GM23338 (cell line): ENCODE measurements around the gene BTN1A1. TPM values are rescaled to one million over a fixed set of nuclear protein-coding genes. Genes with fewer than 3 reads are reported as not detected.

ENCODE experiments used
- ATAC-seq: fragments of 200-7000 bp; cut with Tn5 transposase; 3 replicates; pipeline ENCODE4 v1.9.1; 2020
- DNase-seq: peaks from one replicate; pipeline ENCODE4 v3.0.0-alpha.2; 2015; ENCODE audit warnings: low spot score
- H2AFZ ChIP-seq: fragments of 200-600 bp; sonication (generic); 2 replicates; pipeline ENCODE4 v1.8.0; 2016; ENCODE audit warnings: antibody characterized with exemption, mild to moderate bottlenecking, moderate library complexity
- H3F3A ChIP-seq: fragments of 200-600 bp; sonication (generic); replicated peaks from 2 replicates; pipeline ENCODE4 v1.8.0; 2017; ENCODE audit warnings: antibody characterized with exemption, mixed run types, low read depth
- H3K27ac ChIP-seq: fragments of 200-600 bp; sonication (generic); 2 replicates; pipeline ENCODE4 v1.6.1; 2016; ENCODE audit warnings: low read depth
- H3K27me3 ChIP-seq: fragments of 200-600 bp; sonication (generic); 2 replicates; pipeline ENCODE4 v1.8.0; 2016; ENCODE audit warnings: mild to moderate bottlenecking, mixed run types, moderate library complexity; ENCODE audit not compliant: insufficient read depth
- H3K36me3 ChIP-seq: fragments of 200-600 bp; sonication (generic); 2 replicates; pipeline ENCODE4 v1.8.0; 2016; ENCODE audit warnings: mild to moderate bottlenecking; ENCODE audit not compliant: insufficient read depth
- H3K4me1 ChIP-seq: fragments of 200-600 bp; sonication (generic); 2 replicates; pipeline ENCODE4 v1.8.0; 2016; ENCODE audit warnings: mild to moderate bottlenecking, moderate library complexity; ENCODE audit not compliant: insufficient read depth
- H3K4me2 ChIP-seq: fragments of 200-600 bp; sonication (generic); 2 replicates; pipeline ENCODE4 v1.7.1; 2017; ENCODE audit warnings: mixed run types
- H3K4me3 ChIP-seq: fragments of 200-600 bp; sonication (generic); 2 replicates; pipeline ENCODE4 v1.6.1; 2016; ENCODE audit warnings: mixed run types
- H3K79me2 ChIP-seq: fragments of 200-600 bp; sonication (generic); replicated peaks from 2 replicates; pipeline ENCODE4 v1.8.0; 2017; ENCODE audit warnings: mild to moderate bottlenecking; ENCODE audit not compliant: insufficient read depth
- H3K9me2 ChIP-seq: fragments of 200-600 bp; sonication (generic); 2 replicates; pipeline ENCODE4 v1.8.0; 2017; ENCODE audit not compliant: insufficient read depth
- H4K20me1 ChIP-seq: fragments of 200-600 bp; sonication (generic); replicated peaks from 2 replicates; pipeline ENCODE4 v1.8.0; 2017; ENCODE audit warnings: mild to moderate bottlenecking; ENCODE audit not compliant: insufficient read depth
- H3K27ac Mint-ChIP-seq: 2 replicates; pipeline ENCODE4 v1.8.0; 2020; ENCODE audit warnings: inconsistent platforms, mild to moderate bottlenecking, moderate library complexity, mixed read lengths
- H3K27me3 Mint-ChIP-seq: 3 replicates; pipeline ENCODE4 v1.8.0; 2022; ENCODE audit warnings: low read depth, mild to moderate bottlenecking, moderate library complexity, mixed read lengths, inconsistent platforms; ENCODE audit not compliant: insufficient read depth, poor library complexity
- H3K36me3 Mint-ChIP-seq: 3 replicates; pipeline ENCODE4 v1.8.0; 2021; ENCODE audit warnings: low read depth, mild to moderate bottlenecking, inconsistent platforms, moderate library complexity, mixed read lengths
- H3K4me1 Mint-ChIP-seq: 3 replicates; pipeline ENCODE4 v1.8.0; 2020; ENCODE audit warnings: mild to moderate bottlenecking, inconsistent platforms, mixed read lengths
- H3K4me3 Mint-ChIP-seq: 3 replicates; pipeline ENCODE4 v1.8.0; 2021; ENCODE audit warnings: moderate library complexity, mild to moderate bottlenecking, inconsistent platforms, mixed read lengths
- H3K9me3 Mint-ChIP-seq: 3 replicates; pipeline ENCODE4 v1.8.0; 2020; ENCODE audit warnings: moderate library complexity, mild to moderate bottlenecking, inconsistent platforms, mixed read lengths
- EZH2 ChIP-seq: fragments of 200-600 bp; sonication (generic); IDR thresholded peaks from one replicate; pipeline ENCODE4 v1.8.0; 2017; ENCODE audit warnings: antibody characterized with exemption, mild to moderate bottlenecking, low read depth; ENCODE audit not compliant: unreplicated experiment
- POLR2AphosphoS5 ChIP-seq: IDR thresholded peaks from 2 replicates; pipeline ENCODE4 v1.6.1; 2016; ENCODE audit warnings: antibody characterized with exemption, low read depth
- STAT1 ChIP-seq: IDR thresholded peaks from one replicate; pipeline ENCODE4 v1.6.1; 2016; ENCODE audit warnings: antibody characterized with exemption; ENCODE audit not compliant: unreplicated experiment
- ZNF114 ChIP-seq: fragments of 250-450 bp; sonication (Bioruptor Pico); IDR thresholded peaks from 2 replicates; pipeline ENCODE4 v1.5.0; 2020; ENCODE audit warnings: mild to moderate bottlenecking, moderate library complexity
- ZNF331 ChIP-seq: fragments of 250-450 bp; sonication (Bioruptor Pico); IDR thresholded peaks from 2 replicates; pipeline ENCODE4 v1.5.0; 2020; ENCODE audit warnings: low read depth, mild to moderate bottlenecking, moderate library complexity
- ZNF462 ChIP-seq: fragments of 250-450 bp; sonication (Bioruptor Pico); IDR thresholded peaks from 2 replicates; pipeline ENCODE4 v1.5.0; 2020; ENCODE audit warnings: mild to moderate bottlenecking, moderate library complexity
- polyA plus RNA-seq: library from polyadenylated mRNA; unstranded; fragments of >200 nt; fragmentation: Nextera tagmentation; extraction: Ambion mirVana; gene quantifications from 2 replicates; pipeline ENCODE4 v1.2.1, GENCODE V29; 2016
- total RNA-seq: library from RNA; depleted of rRNA; stranded (reverse); fragments of >200 nt; shearing (Covaris generic); gene quantifications from 2 replicates; pipeline ENCODE4 v1.2.3, GENCODE V29; 2014
- TF ChIP-seq, protein P1 (sequence below): IDR thresholded peaks from one replicate; pipeline ENCODE4 v1.6.1; 2018; ENCODE audit warnings: antibody characterized with exemption; ENCODE audit not compliant: unreplicated experiment
- TF ChIP-seq, protein P2 (sequence below), 2 experiments: fragments of 200-600 bp in 1 of 2; sonication (generic) in 1 of 2; conservative IDR thresholded peaks; 2 replicates each; pipeline versions ENCODE4 v1.5.1 to v1.6.1; 2016 to 2017; ENCODE audit warnings: antibody characterized with exemption in 2 of 2, low read depth in 2 of 2, mild to moderate bottlenecking in 2 of 2, moderate library complexity in 1 of 2

The BTN1A1 gene
- total and polyA plus RNA-seq, 2 experiments from 2014 or later = 0.13 to 0.38 TPM

- no peak for ATAC-seq
These were observed 9.8 kb upstream of the BTN1A1 start for GRCh38 chr6:26489996-26490964.

DNA sequence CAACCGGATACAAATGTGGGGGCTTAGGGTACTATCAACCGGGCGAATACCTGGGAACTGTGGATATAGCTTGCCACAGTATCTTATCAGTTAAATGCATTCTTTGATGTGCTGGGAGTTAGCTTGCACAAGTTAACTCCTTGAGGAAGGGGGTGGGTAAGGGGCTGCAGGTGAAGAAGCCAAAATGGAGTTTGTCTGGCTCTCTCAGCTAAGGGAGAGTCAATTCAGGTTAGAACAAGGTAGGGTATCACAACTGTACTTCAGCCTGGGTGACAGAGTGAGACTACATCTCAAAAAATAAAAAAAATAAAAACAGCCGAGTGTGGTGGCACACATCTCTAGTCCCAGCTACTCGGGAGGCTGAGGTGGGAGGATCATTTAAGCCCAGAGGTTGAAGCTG, 8.5 kb upstream of the BTN1A1 start:
- ATAC-seq (no peak), DNase-seq (no peak)
- peaks cover 2% of the 10 kb centered on the region for H3K27me3 Mint-ChIP-seq
- no peak overlapping the region for H3K4me3 Mint-ChIP-seq
- H3K4me1 ChIP-seq = no peaks in the 10 kb centered on the region
- no peak overlapping the region for H3K27ac ChIP-seq
- H3K79me2 ChIP-seq = no peaks in the 10 kb centered on the region
- no peaks in the 10 kb centered on the region for H3F3A ChIP-seq
- no peaks in the 10 kb centered on the region for H3K9me3 Mint-ChIP-seq
- H3K4me2 ChIP-seq = no peak overlapping the region
- H3K4me3 ChIP-seq = no peak overlapping the region
- H3K27me3 ChIP-seq = no peaks in the 10 kb centered on the region
- 0 out of 2 replicates have a peak, but pooled peaks cover 5% of the 10 kb centered on the region for H3K9me2 ChIP-seq
- H4K20me1 ChIP-seq = no peaks in the 10 kb centered on the region
- no peak overlapping the region for H2AFZ ChIP-seq
- H3K27ac Mint-ChIP-seq = no peak overlapping the region; the same call in 1 of the 2 replicates
- no peaks in the 10 kb centered on the region for H3K36me3 ChIP-seq
- no peaks in the 10 kb centered on the region for H3K36me3 Mint-ChIP-seq
- no peaks in the 10 kb centered on the region for H3K4me1 Mint-ChIP-seq
- no peak for TF ChIP-seq STAT1
- no peak for TF ChIP-seq ZNF331 (CRISPR knock-in tag)
- TF ChIP-seq, protein P1, sequence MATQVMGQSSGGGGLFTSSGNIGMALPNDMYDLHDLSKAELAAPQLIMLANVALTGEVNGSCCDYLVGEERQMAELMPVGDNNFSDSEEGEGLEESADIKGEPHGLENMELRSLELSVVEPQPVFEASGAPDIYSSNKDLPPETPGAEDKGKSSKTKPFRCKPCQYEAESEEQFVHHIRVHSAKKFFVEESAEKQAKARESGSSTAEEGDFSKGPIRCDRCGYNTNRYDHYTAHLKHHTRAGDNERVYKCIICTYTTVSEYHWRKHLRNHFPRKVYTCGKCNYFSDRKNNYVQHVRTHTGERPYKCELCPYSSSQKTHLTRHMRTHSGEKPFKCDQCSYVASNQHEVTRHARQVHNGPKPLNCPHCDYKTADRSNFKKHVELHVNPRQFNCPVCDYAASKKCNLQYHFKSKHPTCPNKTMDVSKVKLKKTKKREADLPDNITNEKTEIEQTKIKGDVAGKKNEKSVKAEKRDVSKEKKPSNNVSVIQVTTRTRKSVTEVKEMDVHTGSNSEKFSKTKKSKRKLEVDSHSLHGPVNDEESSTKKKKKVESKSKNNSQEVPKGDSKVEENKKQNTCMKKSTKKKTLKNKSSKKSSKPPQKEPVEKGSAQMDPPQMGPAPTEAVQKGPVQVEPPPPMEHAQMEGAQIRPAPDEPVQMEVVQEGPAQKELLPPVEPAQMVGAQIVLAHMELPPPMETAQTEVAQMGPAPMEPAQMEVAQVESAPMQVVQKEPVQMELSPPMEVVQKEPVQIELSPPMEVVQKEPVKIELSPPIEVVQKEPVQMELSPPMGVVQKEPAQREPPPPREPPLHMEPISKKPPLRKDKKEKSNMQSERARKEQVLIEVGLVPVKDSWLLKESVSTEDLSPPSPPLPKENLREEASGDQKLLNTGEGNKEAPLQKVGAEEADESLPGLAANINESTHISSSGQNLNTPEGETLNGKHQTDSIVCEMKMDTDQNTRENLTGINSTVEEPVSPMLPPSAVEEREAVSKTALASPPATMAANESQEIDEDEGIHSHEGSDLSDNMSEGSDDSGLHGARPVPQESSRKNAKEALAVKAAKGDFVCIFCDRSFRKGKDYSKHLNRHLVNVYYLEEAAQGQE = no peak
- TF ChIP-seq ZNF114 (CRISPR knock-in tag) = no peak
- TF ChIP-seq, protein P2, sequence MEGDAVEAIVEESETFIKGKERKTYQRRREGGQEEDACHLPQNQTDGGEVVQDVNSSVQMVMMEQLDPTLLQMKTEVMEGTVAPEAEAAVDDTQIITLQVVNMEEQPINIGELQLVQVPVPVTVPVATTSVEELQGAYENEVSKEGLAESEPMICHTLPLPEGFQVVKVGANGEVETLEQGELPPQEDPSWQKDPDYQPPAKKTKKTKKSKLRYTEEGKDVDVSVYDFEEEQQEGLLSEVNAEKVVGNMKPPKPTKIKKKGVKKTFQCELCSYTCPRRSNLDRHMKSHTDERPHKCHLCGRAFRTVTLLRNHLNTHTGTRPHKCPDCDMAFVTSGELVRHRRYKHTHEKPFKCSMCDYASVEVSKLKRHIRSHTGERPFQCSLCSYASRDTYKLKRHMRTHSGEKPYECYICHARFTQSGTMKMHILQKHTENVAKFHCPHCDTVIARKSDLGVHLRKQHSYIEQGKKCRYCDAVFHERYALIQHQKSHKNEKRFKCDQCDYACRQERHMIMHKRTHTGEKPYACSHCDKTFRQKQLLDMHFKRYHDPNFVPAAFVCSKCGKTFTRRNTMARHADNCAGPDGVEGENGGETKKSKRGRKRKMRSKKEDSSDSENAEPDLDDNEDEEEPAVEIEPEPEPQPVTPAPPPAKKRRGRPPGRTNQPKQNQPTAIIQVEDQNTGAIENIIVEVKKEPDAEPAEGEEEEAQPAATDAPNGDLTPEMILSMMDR (conservative IDR thresholded peaks at IDR 0.05; ENCODE audit: low read depth in 2 of 2) = no peak
- no peak for TF ChIP-seq ZNF462 (CRISPR knock-in tag)
- TF ChIP-seq EZH2 = no peak

More at GRCh38 chr6:26489996-26490964, 9.8 kb upstream of the BTN1A1 start:
- no peaks in the 10 kb centered on the region for H4K20me1 ChIP-seq
- no peak overlapping the region for H3K4me3 Mint-ChIP-seq
- no peak overlapping the region for H3K27ac Mint-ChIP-seq
- H3K4me3 ChIP-seq = no peak overlapping the region
- no peaks in the 10 kb centered on the region for H3K36me3 Mint-ChIP-seq
- no peaks in the 10 kb centered on the region for H3K4me1 Mint-ChIP-seq
- H3F3A ChIP-seq = no peaks in the 10 kb centered on the region
- H3K79me2 ChIP-seq = no peaks in the 10 kb centered on the region
- H3K27me3 Mint-ChIP-seq = peaks cover 2% of the 10 kb centered on the region
- H3K36me3 ChIP-seq = no peaks in the 10 kb centered on the region
- TF ChIP-seq EZH2 = no peak
- TF ChIP-seq POLR2AphosphoS5 = no peak
- TF ChIP-seq STAT1 = no peak
- no peaks in the 10 kb centered on the region for H3K4me1 ChIP-seq
- 0 out of 2 replicates have a peak, but pooled peaks cover 5% of the 10 kb centered on the region for H3K9me2 ChIP-seq
- no peaks in the 10 kb centered on the region for H3K27me3 ChIP-seq
- no peak for DNase-seq
- no peak overlapping the region for H3K27ac ChIP-seq
- H3K9me3 Mint-ChIP-seq = no peaks in the 10 kb centered on the region
- H2AFZ ChIP-seq = no peak overlapping the region; the same call in 1 of the 2 replicates
- H3K4me2 ChIP-seq = no peak overlapping the region
